Cardiac septum (tissue), 1 donor: ENCODE results near the gene PLA2G2A. TPM values are rescaled to one million over a fixed set of nuclear protein-coding genes. Genes with fewer than 3 reads are reported as not detected.
"Not testable (repeated sequence)": the region's sequence is repeated elsewhere in the genome, so short reads cannot be mapped to it uniquely, and the experiment has no call there.

Source experiments
- DNase-seq: peaks from one replicate; pipeline ENCODE4 v3.0.0-alpha.2; 2020; ENCODE audit warnings: low spot score
- intact Hi-C: fragments of 100-400 bp; cut with DNase I; formaldehyde crosslinking; loops from one replicate; pipeline ENCODE4 v1.14.0; 2022
- total RNA-seq: library from RNA; stranded (reverse); fragmentation: NEBNext Ultra II Directional; extraction: Animal tissue kit (Norgen Biotek cat#: 25700); gene quantifications from one replicate; pipeline ENCODE4 v1.2.1, GENCODE V29; 2021
- donor health status: DM: no; HTN: no; CAD: no.

Gene PLA2G2A
- total RNA-seq, 1 donor from 2014 or later = 59.6 TPM

DNA sequence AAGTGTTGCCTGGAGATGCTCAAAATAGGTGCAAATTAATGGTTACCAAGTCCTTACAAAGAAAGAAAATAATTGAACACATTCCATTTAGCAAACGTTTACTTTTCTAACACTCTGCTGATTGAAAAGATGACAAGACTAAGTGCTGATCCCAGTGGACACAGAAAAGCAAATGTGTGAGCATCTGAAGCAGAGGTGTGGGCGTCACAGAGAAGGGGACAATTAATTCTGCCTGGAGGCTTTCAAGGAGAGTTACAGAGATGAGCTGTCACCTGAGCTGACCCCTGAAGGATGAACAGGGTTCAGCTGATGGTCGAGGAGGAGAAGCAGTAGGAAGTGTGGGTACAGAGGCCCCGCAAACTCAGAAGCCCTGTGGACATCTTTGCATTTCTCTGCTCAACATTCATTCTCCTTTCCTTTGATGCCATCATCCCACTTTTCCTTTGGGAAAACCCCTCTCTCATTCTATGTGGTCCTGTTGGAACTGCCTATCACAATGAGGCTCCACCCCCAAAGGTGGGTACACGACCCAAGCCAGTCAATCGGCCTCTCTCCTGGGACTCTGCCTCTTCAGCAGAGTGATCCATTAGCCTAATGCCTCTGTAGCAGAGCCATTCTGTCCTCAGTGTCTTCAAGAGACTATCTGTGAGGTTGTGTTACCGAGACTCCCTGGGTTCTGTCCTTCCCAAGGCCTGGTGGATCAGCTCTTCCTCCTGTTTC lies 38.8 kb downstream of the PLA2G2A start:
- DNase-seq = no peak
- intact Hi-C loops = no loop called here

GRCh38 chr1:19938472-19938871 lies 40.9 kb downstream of the PLA2G2A start:
- intact Hi-C loops = no loop called here
- DNase-seq = no peak

DNA sequence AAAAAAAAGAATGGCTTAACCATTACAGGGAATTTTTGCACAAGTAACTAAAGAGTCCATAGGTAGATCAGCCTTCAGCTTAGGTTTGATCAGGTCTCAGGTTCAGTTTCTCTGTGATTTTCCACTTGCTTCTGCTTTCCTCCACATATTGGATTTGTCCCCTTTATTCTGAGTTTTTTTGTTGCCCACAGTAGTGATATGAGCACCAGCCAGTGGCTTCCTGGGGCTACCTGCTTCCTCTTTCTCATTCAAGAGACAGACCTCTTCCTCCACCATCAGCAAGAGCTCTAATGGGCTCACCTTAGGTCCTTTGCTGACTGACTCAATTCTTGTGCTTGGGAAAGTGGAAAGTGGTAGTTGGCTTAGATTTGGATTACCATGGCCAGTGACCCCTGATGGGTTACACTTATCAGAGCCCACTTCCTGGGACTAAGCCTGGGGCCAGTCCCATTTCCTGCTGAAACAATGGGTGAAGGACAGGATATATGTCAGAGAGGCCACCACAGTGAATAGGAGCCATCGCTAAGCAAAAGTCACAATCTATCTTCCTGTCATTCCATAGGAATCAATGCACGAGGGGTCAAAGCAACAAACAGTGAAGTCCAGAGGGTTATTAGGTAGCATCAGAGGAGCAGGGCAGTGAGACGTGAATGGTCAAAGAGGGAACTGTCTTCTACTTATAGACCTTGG lies 43.2 kb downstream of the PLA2G2A start:
- DNase-seq = no peak
- intact Hi-C loops = no loop called here

DNA sequence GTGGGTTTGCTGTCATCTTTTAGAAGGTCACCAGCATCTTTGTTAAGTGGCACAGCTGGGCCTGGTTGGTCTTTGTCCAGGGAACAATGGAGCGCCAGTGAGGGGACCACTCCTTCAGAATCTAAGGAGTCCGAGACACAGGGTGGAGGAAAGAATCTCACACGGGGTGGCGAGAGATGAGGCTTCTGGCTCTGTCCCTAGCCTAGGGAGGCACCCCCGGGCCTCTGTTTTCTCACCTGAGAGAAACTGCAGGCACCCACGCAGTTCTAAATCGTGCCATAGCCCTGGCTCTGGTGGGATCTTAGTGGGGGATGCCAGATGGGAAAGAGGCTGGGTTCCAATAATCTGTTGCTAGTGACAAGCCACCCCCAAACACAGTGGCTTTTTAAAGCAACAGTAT lies 45.1 kb downstream of the PLA2G2A start:
- intact Hi-C loops = no loop called here
- DNase-seq = no peak

DNA sequence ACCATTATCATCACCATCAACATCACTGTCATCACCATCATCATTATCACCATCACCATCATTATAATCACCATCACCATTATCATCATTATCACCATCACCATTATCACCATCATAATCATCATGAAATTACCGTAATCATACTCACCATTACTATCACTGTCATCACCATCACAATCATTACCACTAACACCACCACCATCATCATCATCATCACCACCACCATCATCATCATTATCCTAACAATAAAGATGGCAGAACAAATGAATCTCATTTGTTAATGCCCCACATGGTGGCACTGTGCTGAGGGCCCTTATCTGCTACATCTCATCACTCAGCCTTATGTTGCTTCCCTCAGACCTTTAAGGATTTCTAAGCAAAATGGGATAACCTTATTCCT lies 46.6 kb downstream of the PLA2G2A start:
- intact Hi-C loops = no loop called here
- DNase-seq = no peak

DNA sequence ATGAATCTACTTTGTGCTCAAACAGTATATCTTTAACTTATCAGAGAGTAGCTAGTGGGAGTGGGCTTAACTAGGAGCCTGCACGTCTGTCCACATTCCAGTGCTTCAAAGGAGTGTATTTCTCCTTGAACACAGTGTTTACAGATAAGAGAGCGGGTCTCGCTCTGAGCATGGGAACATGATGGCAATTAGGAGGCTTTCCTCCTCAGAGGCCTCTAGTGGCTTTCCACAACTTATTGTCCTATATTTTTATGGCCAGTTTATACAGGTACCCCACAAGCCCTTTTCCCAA lies 52.3 kb downstream of the PLA2G2A start:
- intact Hi-C loops = not testable (repeated sequence)

DNA sequence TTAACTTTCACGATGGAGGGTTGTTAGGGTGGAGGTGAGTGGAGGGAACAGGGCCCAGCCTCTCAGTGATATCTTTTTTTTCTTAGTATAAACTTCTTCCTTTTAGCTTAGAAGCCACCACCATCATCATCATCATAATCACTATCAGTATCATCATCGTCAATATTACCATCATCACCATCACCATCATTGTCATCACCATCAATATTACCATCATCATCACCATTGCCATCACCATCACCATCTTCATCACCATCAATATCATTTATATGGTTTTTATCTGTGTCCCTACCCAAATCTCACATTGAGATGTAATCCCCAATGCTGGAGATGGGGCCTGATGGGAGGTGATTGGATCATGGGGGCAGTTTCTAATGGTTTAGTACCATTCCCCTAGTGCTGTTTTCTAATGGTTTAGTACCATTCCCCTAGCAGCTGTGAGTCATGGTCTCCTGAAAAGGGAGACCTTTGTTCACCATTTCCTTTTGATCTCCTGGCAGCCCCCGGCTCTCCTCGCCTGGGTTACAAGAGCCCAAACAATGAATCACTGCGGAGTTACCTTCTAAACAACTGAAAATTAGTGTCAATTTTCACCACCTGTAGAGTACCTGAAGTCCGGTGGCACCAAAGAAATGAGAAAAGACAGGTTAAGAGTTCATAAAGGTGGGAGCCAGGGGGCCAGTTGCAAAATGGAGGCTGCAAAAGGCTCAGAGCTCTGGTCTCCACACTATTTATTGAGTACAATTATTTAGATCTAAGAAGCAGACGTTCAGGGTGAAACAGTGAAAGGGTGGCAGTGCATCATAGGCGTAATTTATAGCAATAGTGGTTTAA lies 52.9 kb downstream of the PLA2G2A start:
- DNase-seq = no peak
- intact Hi-C loops = no loop called here

More for the DNA sequence above, 52.3 kb downstream of the PLA2G2A start:
- DNase-seq = not testable (repeated sequence)

Other genes starting within 250 kb of the PLA2G2A start
- 9.3 TPM for gene TMCO4, start 179.7 kb downstream of the PLA2G2A start, total RNA-seq
- gene RNF186, start 164.3 kb downstream of the PLA2G2A start, total RNA-seq = not detected
- 4.7 TPM for gene OTUD3, start 97.2 kb downstream of the PLA2G2A start, total RNA-seq
- gene PLA2G2E, start 56.0 kb downstream of the PLA2G2A start, total RNA-seq = not detected
- 36.4 TPM for gene PLA2G5, start 90.6 kb upstream of the PLA2G2A start, total RNA-seq
- gene PLA2G2D, start 139.9 kb upstream of the PLA2G2A start, total RNA-seq = not detected
- gene PLA2G2F, start 159.7 kb upstream of the PLA2G2A start, total RNA-seq = not detected
- 0.30 TPM for gene UBXN10, start 206.5 kb upstream of the PLA2G2A start, total RNA-seq
- not detected for gene PLA2G2C, start 206.9 kb upstream of the PLA2G2A start, total RNA-seq